OCI-LY3 (cell line): ENCODE measurements around the gene AXIN1.

Source experiments
- CTCF ChIP-seq: fragments of 200-600, 300-600 bp; sonication (generic); IDR thresholded peaks from 2 replicates; pipeline ENCODE4 v1.5.1; 2014; ENCODE audit warnings: antibody characterized with exemption, low read length, low read depth
- EZH2phosphoT487 ChIP-seq: fragments of 200-600 bp; shearing (Covaris generic); IDR thresholded peaks from 2 replicates; pipeline ENCODE4 v1.6.1; 2018; ENCODE audit warnings: antibody characterized with exemption, mixed run types, low read depth

- TF ChIP-seq CTCF (no peak), EZH2phosphoT487 (no peak)
Observed at GRCh38 chr16:375927-376816, 23.6 kb upstream of the AXIN1 start.
